Germinal center (tissue), 1 donor: ENCODE data around the gene ARHGAP25.

Experiments
- DNase-seq: peaks from one replicate; pipeline ENCODE4 v3.0.0; 2012; ENCODE audit warnings: mixed read lengths, low spot score

The ARHGAP25 gene

DNA sequence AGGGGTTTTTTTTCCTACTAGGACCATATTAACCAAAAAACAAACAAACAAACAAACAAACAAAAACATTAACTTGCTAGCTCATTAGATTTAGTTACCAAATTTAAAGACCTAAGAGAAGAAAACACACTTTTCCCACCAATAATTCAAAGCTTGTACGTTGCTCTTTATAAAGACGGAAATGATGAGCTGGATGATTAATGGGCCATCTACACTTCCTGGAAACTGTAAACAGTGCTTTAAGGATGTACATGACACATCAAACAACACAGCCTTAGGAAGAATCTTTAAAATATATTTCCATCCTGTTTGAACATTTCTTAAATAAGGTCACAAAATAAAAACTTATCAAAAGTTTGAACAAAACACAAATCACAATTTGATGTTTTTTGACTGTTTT is 135.6 kb downstream of the ARHGAP25 start:
- DNase-seq = no peak

- DNase-seq = no peak
Measured at GRCh38 chr2:68871159-68871764, 136.7 kb downstream of the ARHGAP25 start, which contains the start of gene BMP10. Gene BMP10 (minus strand): TSS chr2:68871397. CDS start chr2:68871358, 39 bp downstream.
